A549 (cell line): ENCODE data around the gene MYL4. TPM values are rescaled to one million over a fixed set of nuclear protein-coding genes. Genes with fewer than 3 reads are reported as not detected.

Experiments used
- ATAC-seq, 2 experiments: fragments of 200-7000 bp in 1 of 2; fragments of >200 bp in 1 of 2; cut with Nextera tagmentation in 1 of 2; cut with Tn5 transposase in 1 of 2; 3 replicates each; pipeline versions ENCODE4 v1.8.0 to v1.9.1; 2018 to 2020; ENCODE audit warnings: mild to moderate bottlenecking in 1 of 2, moderate library complexity in 1 of 2
- CTCF ChIA-PET: fragments of 300-600 bp; sonication (Branson Sonifier 250); formaldehyde crosslinking; extraction: SDS; loops from one replicate; lab custom pipeline; 2021; ENCODE audit warnings: antibody characterized with exemption, inconsistent platforms; lab: Yijun Ruan, JAX
- POLR2A ChIA-PET: fragments of 350-600 bp; formaldehyde crosslinking; extraction: SDS; loops from one replicate; lab custom pipeline; 2021; ENCODE audit warnings: antibody characterized with exemption, inconsistent platforms; lab: Yijun Ruan, JAX
- DNase-seq, 2 experiments: peaks; one replicate each; pipeline versions ENCODE4 v3.0.0 to v3.0.0-alpha.2; 2011 to 2016; ENCODE audit warnings: low read depth in 1 of 2, low spot score in 1 of 2
- FAIRE-seq: peaks from 2 replicates; lab custom pipeline; 2011; peaks lifted over from hg19 to GRCh38; lab: Jason Lieb, UNC
- H3K27ac ChIP-seq, 2 experiments: fragments of >200 bp; sonication (Bioruptor Twin); formaldehyde crosslinking; 3 replicates each; pipeline ENCODE4 v1.5.1; 2016 to 2017
- H3K4me1 ChIP-seq: fragments of >200 bp; sonication (Bioruptor Twin); formaldehyde crosslinking; 3 replicates; pipeline ENCODE4 v1.6.1; 2016
- H3K4me2 ChIP-seq: fragments of >200 bp; sonication (Bioruptor Twin); formaldehyde crosslinking; 3 replicates; pipeline ENCODE4 v1.6.1; 2016
- H3K4me3 ChIP-seq: fragments of >200 bp; sonication (Bioruptor Twin); formaldehyde crosslinking; 3 replicates; pipeline ENCODE4 v1.5.1; 2016
- H3K9me3 ChIP-seq: fragments of >200 bp; sonication (Bioruptor Twin); formaldehyde crosslinking; 3 replicates; pipeline ENCODE4 v1.6.1; 2016
- CBX8 ChIP-seq: fragments of 200-600 bp; sonication (generic); IDR thresholded peaks from 2 replicates; pipeline ENCODE4 v1.6.1; 2016
- CEBPB ChIP-seq, 2 experiments: fragments of >200 bp in 1 of 2; sonication (Bioruptor Twin) in 1 of 2; formaldehyde crosslinking in 1 of 2; IDR thresholded peaks; 2 replicates each; pipeline ENCODE4 v1.6.1; 2012 to 2016
- FOSL2 ChIP-seq, 2 experiments: fragments of 450-650 bp in 1 of 2; fragments of >200 bp in 1 of 2; sonication (Bioruptor Twin) in 1 of 2; formaldehyde crosslinking; IDR thresholded peaks; 2 replicates each; pipeline versions ENCODE4 v1.5.0 to v1.6.1; 2016 to 2020; ENCODE audit warnings: mild to moderate bottlenecking in 1 of 2, moderate library complexity in 1 of 2
- FOXS1 ChIP-seq: fragments of 250-450 bp; sonication (Bioruptor Pico); IDR thresholded peaks from 2 replicates; pipeline ENCODE4 v1.5.0; 2020; ENCODE audit warnings: mild to moderate bottlenecking, moderate library complexity
- GATA3 ChIP-seq: IDR thresholded peaks from 2 replicates; pipeline ENCODE4 v1.6.1; 2012; ENCODE audit warnings: borderline replicate concordance
- HES2 ChIP-seq: fragments of >200 bp; sonication (Bioruptor Twin); formaldehyde crosslinking; IDR thresholded peaks from 2 replicates; pipeline ENCODE4 v1.6.1; 2016
- HOXB13 ChIP-seq: fragments of 250-450 bp; sonication (Bioruptor Pico); IDR thresholded peaks from 2 replicates; pipeline ENCODE4 v1.5.0; 2020; ENCODE audit warnings: low read depth, mild to moderate bottlenecking, moderate library complexity
- HOXB5 ChIP-seq: fragments of 250-450 bp; sonication (Bioruptor Pico); IDR thresholded peaks from 2 replicates; pipeline ENCODE4 v1.5.0; 2020; ENCODE audit warnings: mild to moderate bottlenecking, moderate library complexity
- JUNB ChIP-seq: fragments of >200 bp; sonication (Bioruptor Twin); formaldehyde crosslinking; IDR thresholded peaks from 2 replicates; pipeline ENCODE4 v1.6.1; 2016
- MAFK ChIP-seq: fragments of 450-650 bp; IDR thresholded peaks from 2 replicates; pipeline ENCODE4 v1.6.1; 2014; ENCODE audit not compliant: partially characterized antibody
- MAZ ChIP-seq: fragments of 150-350 bp; IDR thresholded peaks from 2 replicates; pipeline ENCODE4 v1.6.1; 2014; ENCODE audit warnings: antibody characterized with exemption, low read depth, low read length, borderline replicate concordance
- MYC ChIP-seq: IDR thresholded peaks from 2 replicates; pipeline ENCODE4 v1.6.1; 2012; ENCODE audit warnings: mild to moderate bottlenecking, inconsistent platforms, low read length, improper control_type of control experiment, borderline replicate concordance
- NPAS2 ChIP-seq: fragments of 250-450 bp; sonication (Bioruptor Pico); IDR thresholded peaks from 2 replicates; pipeline ENCODE4 v1.8.0; 2022; ENCODE audit warnings: mild to moderate bottlenecking, moderate library complexity, borderline replicate concordance
- NR3C1 ChIP-seq: fragments of >200 bp; sonication (Bioruptor Twin); formaldehyde crosslinking; IDR thresholded peaks from 3 replicates; pipeline ENCODE4 v1.6.1; 2017
- RARB ChIP-seq: fragments of 250-450 bp; sonication (Bioruptor Pico); IDR thresholded peaks from 2 replicates; pipeline ENCODE4 v1.8.0; 2021; ENCODE audit warnings: mild to moderate bottlenecking, moderate library complexity
- RFX5 ChIP-seq: fragments of 450-650 bp; IDR thresholded peaks from 2 replicates; pipeline ENCODE4 v1.7.1; 2014; ENCODE audit warnings: antibody characterized with exemption, mild to moderate bottlenecking, moderate library complexity
- USF2 ChIP-seq: fragments of 450-650 bp; IDR thresholded peaks from 2 replicates; pipeline ENCODE4 v1.6.1; 2014; ENCODE audit warnings: antibody characterized with exemption
- ZFP36 ChIP-seq: fragments of 450-650 bp; IDR thresholded peaks from 2 replicates; pipeline ENCODE4 v1.6.1; 2014; ENCODE audit warnings: borderline replicate concordance; ENCODE audit not compliant: partially characterized antibody
- WGBS: methylation state at CpG from one replicate; pipeline ENCODE4 v1.1.6; 2017; ENCODE audit errors: missing lambda C conversion rate; 5-methylcytosine and 5-hydroxymethylcytosine counted together
- polyA plus RNA-seq, 4 experiments: library from polyadenylated mRNA; depleted of rRNA in 3 of 4; stranded (reverse); fragments of >200 nt; fragmentation: RNase III in 1 of 4; extraction: RNeasy Plus Mini Kit Qiagen cat#74134 plus additional on column Dnase treatment in 1 of 4; gene quantifications; 2 replicates in 3 of 4; 3 replicates in 1 of 4; pipeline ENCODE4 v1.2.3, GENCODE V29; 2011 to 2017

MYL4 gene
- polyA plus RNA-seq, 2 of the 4 experiments (the other 2 are of a cell fraction), result not detected

- Histone ChIP-seq H3K27ac (no peak overlapping the region), H3K4me3 (no peak overlapping the region), H3K4me1 (no peaks in the 10 kb centered on the region), H3K9me3 (peaks cover 5% of the 10 kb centered on the region; the same call in 2 of the 3 replicates), H3K4me2 (no peak overlapping the region)
- DNase-seq (no peak), FAIRE-seq (no peak), ATAC-seq (no peak)
- POLR2A ChIA-PET, result no interaction called here
- WGBS, result 74% methylated on average over 9 of the region's 9 CpGs
- TF ChIP-seq HOXB5 (CRISPR knock-in tag), result no peak
- no peak for TF ChIP-seq CEBPB (IDR thresholded peaks at IDR 0.05)
- TF ChIP-seq USF2, result no peak
- no peak for TF ChIP-seq RFX5
- TF ChIP-seq RARB (CRISPR knock-in tag), result no peak
- no peak for TF ChIP-seq ZFP36
- TF ChIP-seq NPAS2, result no peak
- no peak for TF ChIP-seq GATA3
- TF ChIP-seq NR3C1, result no peak
- CTCF ChIA-PET, result interaction anchor here (0.5 to 4.2 kb wide), 7 partner anchors 8 to 271 kb away, joined by 3 to 15 read pairs (median 4); no protein-coding TSS in a partner anchor
These were observed 3.7 kb upstream of the MYL4 start for GRCh38 chr17:47205419-47205963.

- H3K27ac ChIP-seq, result no peak overlapping the region
- H3K4me2 ChIP-seq, result no peak overlapping the region
- no peak for TF ChIP-seq ZFP36
- peak; percentile 45 for TF ChIP-seq MAFK
- TF ChIP-seq, all 56 proteins: peak for 1
- DNase-seq, result no peak
- Histone ChIP-seq H3K4me1 (no peaks in the 10 kb centered on the region), H3K4me3 (no peak overlapping the region), H3K9me3 (peaks cover 5% of the 10 kb centered on the region; the same call in 2 of the 3 replicates)
- 64% methylated on average over 8 of the region's 8 CpGs for WGBS
- ChIA-PET POLR2A (interaction anchor here (1.3 to 1.6 kb wide), 2 partner anchors 18 kb away, joined by 4 to 5 read pairs; partner anchors contain the start of gene CDC27), CTCF (interaction anchor here (0.9 to 4.2 kb wide), 6 partner anchors 10 to 37 kb away, joined by 3 to 15 read pairs (median 4); no protein-coding TSS in a partner anchor)
- FAIRE-seq, result no peak
- ATAC-seq, result peak in 1 of 2 experiments; percentile 24; a peak in 2 of 6 replicates
These were observed 1.7 kb upstream of the MYL4 start for GRCh38 chr17:47207143-47208067.

DNA sequence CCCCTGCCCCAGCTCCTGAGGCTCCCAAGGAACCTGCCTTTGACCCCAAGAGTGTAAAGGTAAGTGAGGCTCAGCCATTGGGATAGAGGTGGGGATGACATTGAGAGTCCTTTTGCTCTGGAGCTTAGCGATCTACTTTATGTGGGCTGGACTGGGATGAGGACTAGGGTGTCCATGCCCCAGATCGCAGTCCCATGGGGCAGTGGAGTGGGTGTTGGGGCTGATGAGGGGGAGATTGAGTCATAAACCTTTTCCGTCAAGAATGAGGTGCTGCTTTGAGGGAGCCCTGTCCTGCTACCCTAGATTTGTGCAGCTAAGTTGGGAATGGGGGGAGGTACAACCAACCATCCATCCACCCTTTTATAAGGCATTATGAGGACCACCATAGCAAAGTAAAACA lies 351 bp downstream of the MYL4 start:
- POLR2A ChIA-PET, result no interaction called here
- no peak overlapping the region for H3K4me2 ChIP-seq
- WGBS, result 56% methylated on average over 3 of the region's 3 CpGs
- no peak for TF ChIP-seq MYC
- TF ChIP-seq JUNB, result no peak
- TF ChIP-seq FOXS1 (CRISPR knock-in tag), result no peak
- no peak for TF ChIP-seq HOXB13
- no peak for TF ChIP-seq CBX8
- TF ChIP-seq MAZ, result no peak
- TF ChIP-seq HES2, result no peak
- no peak for TF ChIP-seq FOSL2 (IDR thresholded peaks at IDR 0.05)
- TF ChIP-seq FOSL2 (CRISPR knock-in tag; IDR thresholded peaks at IDR 0.05), result no peak
- no peak for TF ChIP-seq NR3C1
- TF ChIP-seq, all 56 proteins: peak for 0
- ATAC-seq (no peak), FAIRE-seq (no peak), DNase-seq (no peak)
- H3K9me3 ChIP-seq, result no peaks in the 10 kb centered on the region
- CTCF ChIA-PET, result interaction anchor here (1.1 to 2.5 kb wide), 4 partner anchors 11 to 406 kb away, joined by 3 to 11 read pairs (median 4); no protein-coding TSS in a partner anchor
- no peak overlapping the region for H3K4me3 ChIP-seq
- H3K27ac ChIP-seq, result no peak overlapping the region
- H3K4me1 ChIP-seq, result no peaks in the 10 kb centered on the region
